ENCODE data around the gene ADISSP.

The ADISSP gene

DNA sequence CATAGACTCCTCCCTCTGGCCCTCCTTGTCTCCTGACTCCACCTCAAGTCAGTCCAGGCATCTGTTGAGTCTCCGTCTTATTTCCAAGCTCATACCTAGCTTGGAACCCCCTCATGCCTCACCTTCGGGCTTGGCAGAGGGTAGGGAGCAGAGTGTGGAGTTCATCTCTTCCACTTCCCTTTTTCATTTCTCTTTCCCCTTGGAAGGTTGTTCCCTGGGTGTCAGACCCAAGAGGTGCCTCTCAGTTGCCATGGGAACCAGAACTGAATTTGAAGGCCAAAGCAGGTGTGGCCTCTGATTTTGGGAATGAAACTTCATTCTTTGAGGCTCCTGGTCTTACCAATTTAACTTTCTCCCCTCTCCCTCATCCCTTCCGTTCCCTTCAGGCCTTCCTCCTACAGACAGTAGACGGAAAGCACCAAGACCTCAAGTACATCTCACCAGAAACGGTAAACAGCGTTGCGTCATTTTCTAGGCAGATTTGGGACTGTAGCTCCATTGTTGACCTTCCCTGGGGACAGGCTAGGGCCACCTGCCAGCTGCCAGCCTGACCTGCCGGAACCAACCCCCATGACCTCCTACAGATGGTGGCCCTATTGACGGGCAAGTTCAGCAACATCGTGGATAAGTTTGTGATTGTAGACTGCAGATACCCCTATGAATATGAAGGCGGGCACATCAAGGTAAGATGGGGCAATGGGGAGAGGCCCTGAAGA, 35.1 kb upstream of the ADISSP start:
- TF ChIP-seq, protein P1, sequence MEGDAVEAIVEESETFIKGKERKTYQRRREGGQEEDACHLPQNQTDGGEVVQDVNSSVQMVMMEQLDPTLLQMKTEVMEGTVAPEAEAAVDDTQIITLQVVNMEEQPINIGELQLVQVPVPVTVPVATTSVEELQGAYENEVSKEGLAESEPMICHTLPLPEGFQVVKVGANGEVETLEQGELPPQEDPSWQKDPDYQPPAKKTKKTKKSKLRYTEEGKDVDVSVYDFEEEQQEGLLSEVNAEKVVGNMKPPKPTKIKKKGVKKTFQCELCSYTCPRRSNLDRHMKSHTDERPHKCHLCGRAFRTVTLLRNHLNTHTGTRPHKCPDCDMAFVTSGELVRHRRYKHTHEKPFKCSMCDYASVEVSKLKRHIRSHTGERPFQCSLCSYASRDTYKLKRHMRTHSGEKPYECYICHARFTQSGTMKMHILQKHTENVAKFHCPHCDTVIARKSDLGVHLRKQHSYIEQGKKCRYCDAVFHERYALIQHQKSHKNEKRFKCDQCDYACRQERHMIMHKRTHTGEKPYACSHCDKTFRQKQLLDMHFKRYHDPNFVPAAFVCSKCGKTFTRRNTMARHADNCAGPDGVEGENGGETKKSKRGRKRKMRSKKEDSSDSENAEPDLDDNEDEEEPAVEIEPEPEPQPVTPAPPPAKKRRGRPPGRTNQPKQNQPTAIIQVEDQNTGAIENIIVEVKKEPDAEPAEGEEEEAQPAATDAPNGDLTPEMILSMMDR (conservative IDR thresholded peaks at IDR 0.05; ENCODE audit: low read length), result no peak
- no peak overlapping the region for H3K4me3 ChIP-seq (ENCODE audit: low read length)
- DNase-seq (ENCODE audit: low read depth), result no peak

DNA sequence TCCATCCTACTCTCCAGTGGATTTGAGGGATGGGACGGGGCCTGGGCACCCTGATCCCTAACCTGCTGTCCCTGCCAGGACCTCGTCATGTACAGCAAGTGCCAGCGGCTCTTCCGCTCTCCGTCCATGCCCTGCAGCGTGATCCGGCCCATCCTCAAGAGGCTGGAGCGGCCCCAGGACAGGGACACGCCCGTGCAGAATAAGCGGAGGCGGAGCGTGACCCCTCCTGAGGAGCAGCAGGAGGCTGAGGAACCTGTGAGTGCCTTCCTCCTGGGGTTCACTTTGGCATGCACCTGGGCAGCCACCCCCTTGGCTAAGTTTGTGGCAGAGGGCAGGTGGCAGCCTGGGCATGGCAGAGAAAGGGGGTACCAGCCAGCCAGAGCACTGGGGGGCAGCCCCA, 34.3 kb upstream of the ADISSP start:
- TF ChIP-seq, protein P1 (conservative IDR thresholded peaks at IDR 0.05; ENCODE audit: low read length), result no peak
- H3K4me3 ChIP-seq (ENCODE audit: low read length), result no peak overlapping the region
- DNase-seq (ENCODE audit: low read depth), result no peak

DNA sequence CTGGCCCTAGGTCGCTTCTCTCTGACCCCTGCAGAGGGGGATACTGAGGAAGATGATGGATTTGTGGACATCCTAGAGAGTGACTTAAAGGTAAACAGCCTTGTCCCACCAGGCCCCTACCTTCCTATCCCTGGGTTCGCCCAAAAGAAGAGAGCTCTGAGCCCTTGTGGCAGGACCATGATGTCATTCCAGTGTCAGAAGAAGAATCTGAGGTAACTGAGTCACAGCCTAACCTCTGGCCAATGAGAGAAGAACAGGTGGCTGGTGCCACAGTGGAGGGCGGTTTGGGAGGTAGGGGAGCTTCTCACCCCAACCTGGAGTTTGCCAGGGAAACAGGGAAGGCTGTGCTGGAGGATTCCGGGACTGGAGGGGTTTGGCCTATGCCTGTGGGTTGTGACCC, 33.7 kb upstream of the ADISSP start:
- TF ChIP-seq, protein P1 (conservative IDR thresholded peaks at IDR 0.05; ENCODE audit: low read length), result no peak
- DNase-seq (ENCODE audit: low read depth), result no peak
- no peak overlapping the region for H3K4me3 ChIP-seq (ENCODE audit: low read length)

DNA sequence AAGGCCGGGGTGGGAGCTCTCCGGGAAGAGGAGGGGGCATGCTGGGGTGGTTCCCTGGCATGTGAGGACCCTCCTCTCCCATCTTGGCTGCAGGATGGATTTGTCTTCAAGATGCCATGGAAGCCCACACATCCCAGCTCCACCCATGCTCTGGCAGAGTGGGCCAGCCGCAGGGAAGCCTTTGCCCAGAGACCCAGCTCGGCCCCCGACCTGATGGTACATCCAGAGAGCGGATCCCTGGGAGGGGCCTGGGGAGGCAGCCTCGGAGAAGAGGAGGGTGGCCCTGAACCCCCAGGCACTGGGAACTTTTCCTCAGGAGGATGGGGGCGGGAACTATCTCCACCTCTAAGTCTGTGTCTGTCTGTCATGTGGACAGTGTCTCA, 33.3 kb upstream of the ADISSP start:
- H3K4me3 ChIP-seq (ENCODE audit: low read length), result no peak overlapping the region
- TF ChIP-seq, protein P1 (conservative IDR thresholded peaks at IDR 0.05; ENCODE audit: low read length), result no peak
- DNase-seq (ENCODE audit: low read depth), result no peak

DNA sequence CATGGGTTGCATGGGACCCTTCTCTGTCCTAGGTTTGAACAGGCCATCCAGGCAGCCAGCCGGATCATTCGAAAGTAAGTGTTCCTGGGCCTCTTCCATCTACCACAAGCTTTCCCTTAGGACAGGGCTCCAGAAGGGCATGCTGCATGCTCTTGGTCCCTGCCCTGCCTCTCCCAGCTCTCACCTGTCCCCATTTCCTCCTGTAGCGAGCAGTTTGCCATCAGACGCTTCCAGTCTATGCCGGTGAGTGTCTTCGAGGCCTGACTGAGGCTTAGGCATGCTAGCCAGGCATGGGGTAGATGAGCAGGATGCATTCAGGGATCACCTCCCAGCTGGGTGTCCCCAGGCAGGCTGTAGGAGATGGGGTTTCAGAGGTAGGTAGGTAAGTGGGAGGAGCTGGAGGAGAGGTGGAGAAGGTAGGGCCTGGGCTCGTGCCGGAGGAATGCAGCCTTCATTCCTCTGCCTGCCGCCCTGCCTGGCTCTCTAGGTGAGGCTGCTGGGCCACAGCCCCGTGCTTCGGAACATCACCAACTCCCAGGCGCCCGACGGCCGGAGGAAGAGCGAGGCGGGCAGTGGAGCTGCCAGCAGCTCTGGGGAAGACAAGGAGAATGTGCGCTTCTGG, 32.8 kb upstream of the ADISSP start:
- H3K4me3 ChIP-seq (ENCODE audit: low read length), result no peak overlapping the region
- TF ChIP-seq, protein P1 (conservative IDR thresholded peaks at IDR 0.05; ENCODE audit: low read length), result no peak

DNA sequence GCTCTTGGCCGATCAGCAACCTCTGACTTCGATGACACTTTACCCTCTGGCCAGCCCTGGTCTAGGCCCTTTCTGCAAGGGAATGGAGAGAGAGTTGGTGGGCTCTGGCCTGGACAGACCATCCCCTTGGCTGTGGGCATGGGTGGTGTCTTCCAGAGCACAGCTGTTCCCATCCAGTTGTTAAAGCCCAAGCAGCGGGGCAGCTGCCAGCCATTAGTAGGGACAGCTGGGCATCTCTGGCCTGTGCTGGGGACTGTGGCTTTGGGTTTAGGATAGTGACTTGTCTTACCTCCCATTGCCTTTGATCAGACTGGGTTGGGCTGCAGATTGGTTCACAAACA, 31.3 kb upstream of the ADISSP start:
- TF ChIP-seq, protein P1 (conservative IDR thresholded peaks at IDR 0.05; ENCODE audit: low read length), result no peak
- H3K4me3 ChIP-seq (ENCODE audit: low read length), result no peak overlapping the region; the same call in 1 of the 2 replicates
- no peak for DNase-seq (ENCODE audit: low read depth)

More for the DNA sequence above, 32.8 kb upstream of the ADISSP start:
- no peak for DNase-seq (ENCODE audit: low read depth)

DNA sequence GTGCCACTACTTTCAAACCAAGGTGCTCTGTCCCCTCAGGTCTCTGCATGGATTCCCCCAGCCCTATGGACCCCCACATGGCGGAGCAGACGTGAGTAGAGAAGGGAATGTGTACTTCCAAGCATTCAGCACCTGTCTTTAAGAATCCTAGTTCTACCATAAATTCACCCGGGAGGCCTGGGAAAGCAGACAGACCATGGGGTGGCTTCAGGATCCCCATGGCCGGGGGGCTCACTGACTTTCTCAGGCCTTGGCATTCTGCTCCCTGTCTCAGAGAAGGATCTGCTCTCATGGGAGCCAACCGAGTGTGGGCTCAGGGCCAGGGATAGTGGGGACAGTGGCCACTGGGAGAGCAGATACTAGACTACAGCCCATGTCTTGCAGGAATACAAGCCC, 30.8 kb upstream of the ADISSP start:
- peak overlapping the region; percentile 85 for H3K4me3 ChIP-seq (ENCODE audit: low read length)
- DNase-seq (ENCODE audit: low read depth), result no peak
- TF ChIP-seq, protein P1 (conservative IDR thresholded peaks at IDR 0.05; ENCODE audit: low read length), result no peak

Measured in AG10803 (cell line).